Caco-2 (cell line): ENCODE data around the gene ACER3. TPM values are rescaled to one million over a fixed set of nuclear protein-coding genes. Genes with fewer than 3 reads are reported as not detected.
A peak's percentile ranks its signal among the peaks of the same experiment; 100 is the strongest.

Experiments
- BruUV-seq: library from RNA; stranded (reverse); fragments of 400-500 nt; replicated peaks from 2 replicates; lab custom pipeline; 2021; lab: Mats Ljungman, UMichigan
- CTCF ChIA-PET: fragments of 300-600 bp; sonication (Branson Sonifier 250); formaldehyde crosslinking; loops from one replicate; lab custom pipeline; 2022; ENCODE audit warnings: antibody characterized with exemption; lab: Charles Lee
- POLR2A ChIA-PET: fragments of 300-600 bp; sonication (Branson Sonifier 250); formaldehyde crosslinking; loops from one replicate; lab custom pipeline; 2022; ENCODE audit warnings: antibody characterized with exemption; lab: Charles Lee
- DNase-seq, 2 experiments: peaks; one replicate each; pipeline versions ENCODE4 v3.0.0 to v3.0.0-alpha.2; 2020 to 2022
- H3K27me3 ChIP-seq: replicated peaks from 2 replicates; pipeline ENCODE4 v1.6.0; 2011; ENCODE audit warnings: low read length; ENCODE audit not compliant: control insufficient read depth, insufficient read depth
- H3K36me3 ChIP-seq: 2 replicates; pipeline ENCODE4 v1.5.1; 2011; ENCODE audit warnings: low read length; ENCODE audit not compliant: control insufficient read depth, insufficient read depth
- H3K4me1 ChIP-seq: fragments of 250-450 bp; sonication (Bioruptor Pico); 2 replicates; pipeline ENCODE4 v1.5.1; 2020; ENCODE audit warnings: mild to moderate bottlenecking
- H3K4me3 ChIP-seq: 2 replicates; pipeline ENCODE4 v1.5.1; 2011; ENCODE audit warnings: low read depth, mild to moderate bottlenecking, control low read depth, low read length
- H3K9me3 ChIP-seq: fragments of 250-450 bp; sonication (Bioruptor Pico); 2 replicates; pipeline ENCODE4 v1.5.1; 2020; ENCODE audit warnings: mild to moderate bottlenecking, moderate library complexity
- H3K27ac Mint-ChIP-seq: one replicate; pipeline ENCODE4 v1.8.0; 2022; ENCODE audit warnings: mixed read lengths; ENCODE audit not compliant: unreplicated experiment
- H3K27me3 Mint-ChIP-seq: one replicate; pipeline ENCODE4 v1.8.0; 2022; ENCODE audit warnings: mixed read lengths; ENCODE audit not compliant: insufficient read depth, unreplicated experiment
- H3K36me3 Mint-ChIP-seq: one replicate; pipeline ENCODE4 v1.8.0; 2022; ENCODE audit warnings: mild to moderate bottlenecking, mixed read lengths; ENCODE audit not compliant: insufficient read depth, unreplicated experiment
- H3K4me1 Mint-ChIP-seq: one replicate; pipeline ENCODE4 v1.8.0; 2022; ENCODE audit warnings: low read depth, mixed read lengths; ENCODE audit not compliant: unreplicated experiment
- H3K4me3 Mint-ChIP-seq: one replicate; pipeline ENCODE4 v1.8.0; 2022; ENCODE audit warnings: mild to moderate bottlenecking, moderate library complexity, mixed read lengths; ENCODE audit not compliant: unreplicated experiment
- H3K9me3 Mint-ChIP-seq: one replicate; pipeline ENCODE4 v1.8.0; 2022; ENCODE audit warnings: mixed read lengths; ENCODE audit not compliant: unreplicated experiment
- intact Hi-C: fragments of 100-400 bp; cut with micrococcal nuclease; formaldehyde crosslinking; loops from one replicate; pipeline ENCODE4 v1.10.0; 2022; ENCODE audit not compliant: unreplicated experiment
- total RNA-seq: library from RNA; stranded (reverse); gene quantifications from 2 replicates; pipeline ENCODE4 v1.2.3, GENCODE V29; 2022
- TF ChIP-seq, protein P1 (sequence below), 2 experiments: fragments of 200-600 bp in 1 of 2; IDR thresholded peaks; 1 replicate in 1 of 2; 2 replicates in 1 of 2; pipeline versions ENCODE4 v1.5.1 to v1.8.0; 2011 to 2022; ENCODE audit warnings: antibody characterized with exemption in 1 of 2, control low read depth in 1 of 2, inconsistent platforms in 1 of 2, low read depth in 1 of 2, low read length in 1 of 2, mild to moderate bottlenecking in 1 of 2, moderate library complexity in 1 of 2; ENCODE audit not compliant: insufficient read depth in 1 of 2, severe bottlenecking in 1 of 2, unreplicated experiment in 1 of 2

The ACER3 gene
- total RNA-seq, 1 experiment from 2014 or later: 37.5 TPM

DNA sequence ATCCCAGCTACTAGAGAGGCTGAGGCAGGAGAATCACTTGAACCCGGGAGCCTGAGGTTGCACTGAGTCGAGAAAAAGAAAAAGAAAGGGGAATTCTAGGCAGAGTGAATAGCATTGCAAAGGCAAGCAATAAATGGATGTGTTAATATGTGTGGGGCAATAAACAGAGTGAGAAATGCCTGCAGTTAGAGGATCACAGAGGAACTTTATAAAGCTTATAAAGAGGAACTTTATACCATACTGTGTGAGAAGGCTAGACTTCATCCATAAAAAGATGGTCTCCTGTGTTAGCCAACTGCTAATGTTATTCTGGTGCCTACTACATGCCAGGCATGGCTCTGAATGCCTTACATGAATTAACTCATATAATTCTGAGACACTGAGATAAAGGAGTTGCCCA, 174.3 kb downstream of the ACER3 start:
- no peaks in the 10 kb centered on the region for H3K9me3 ChIP-seq
- H3K36me3 ChIP-seq: no peaks in the 10 kb centered on the region
- H3K27ac Mint-ChIP-seq: no peak overlapping the region
- TF ChIP-seq, protein P1, sequence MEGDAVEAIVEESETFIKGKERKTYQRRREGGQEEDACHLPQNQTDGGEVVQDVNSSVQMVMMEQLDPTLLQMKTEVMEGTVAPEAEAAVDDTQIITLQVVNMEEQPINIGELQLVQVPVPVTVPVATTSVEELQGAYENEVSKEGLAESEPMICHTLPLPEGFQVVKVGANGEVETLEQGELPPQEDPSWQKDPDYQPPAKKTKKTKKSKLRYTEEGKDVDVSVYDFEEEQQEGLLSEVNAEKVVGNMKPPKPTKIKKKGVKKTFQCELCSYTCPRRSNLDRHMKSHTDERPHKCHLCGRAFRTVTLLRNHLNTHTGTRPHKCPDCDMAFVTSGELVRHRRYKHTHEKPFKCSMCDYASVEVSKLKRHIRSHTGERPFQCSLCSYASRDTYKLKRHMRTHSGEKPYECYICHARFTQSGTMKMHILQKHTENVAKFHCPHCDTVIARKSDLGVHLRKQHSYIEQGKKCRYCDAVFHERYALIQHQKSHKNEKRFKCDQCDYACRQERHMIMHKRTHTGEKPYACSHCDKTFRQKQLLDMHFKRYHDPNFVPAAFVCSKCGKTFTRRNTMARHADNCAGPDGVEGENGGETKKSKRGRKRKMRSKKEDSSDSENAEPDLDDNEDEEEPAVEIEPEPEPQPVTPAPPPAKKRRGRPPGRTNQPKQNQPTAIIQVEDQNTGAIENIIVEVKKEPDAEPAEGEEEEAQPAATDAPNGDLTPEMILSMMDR (IDR thresholded peaks at IDR 0.05; ENCODE audit: insufficient read depth in 1 of 2, low read depth in 1 of 2, low read length in 1 of 2, severe bottlenecking in 1 of 2, unreplicated experiment in 1 of 2): no peak
- H3K36me3 Mint-ChIP-seq: peaks cover 10% of the 10 kb centered on the region
- intact Hi-C loops: no loop called here
- CTCF ChIA-PET: interaction anchor here (1.3 to 4.8 kb wide), 4 partner anchors 10 to 301 kb away, joined by 4 to 47 read pairs (median 32); no protein-coding TSS in a partner anchor
- DNase-seq: no peak
- no peak overlapping the region for H3K4me3 ChIP-seq
- POLR2A ChIA-PET: no interaction called here
- BruUV-seq: no TSS peak
- H3K4me1 Mint-ChIP-seq: peaks cover 39% of the 10 kb centered on the region
- no peaks in the 10 kb centered on the region for H3K27me3 ChIP-seq
- H3K9me3 Mint-ChIP-seq: peaks cover 11% of the 10 kb centered on the region
- no peak overlapping the region for H3K4me3 Mint-ChIP-seq
- peaks cover 30% of the 10 kb centered on the region for H3K4me1 ChIP-seq
- no peaks in the 10 kb centered on the region for H3K27me3 Mint-ChIP-seq

DNA sequence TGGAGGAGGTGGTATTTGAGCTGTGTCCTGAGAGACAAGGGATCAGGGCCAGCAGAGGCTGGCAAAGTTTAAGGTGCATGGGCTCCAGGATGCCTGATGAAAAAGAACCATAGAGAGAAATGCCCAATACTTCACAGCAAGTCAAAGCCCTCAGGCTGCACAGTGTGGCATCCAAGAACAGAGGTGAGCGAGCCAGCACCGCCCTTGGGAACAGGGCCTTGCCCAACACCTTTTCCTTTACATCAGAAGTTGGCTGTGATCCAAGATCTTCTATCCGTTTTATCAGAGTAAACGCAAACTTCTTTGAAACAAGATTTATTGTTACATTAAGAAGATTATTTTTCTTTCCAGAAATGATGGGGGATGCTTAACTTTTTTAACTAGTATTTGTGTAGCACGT, 174.9 kb downstream of the ACER3 start:
- Histone ChIP-seq H3K36me3 (no peaks in the 10 kb centered on the region), H3K9me3 (no peaks in the 10 kb centered on the region), H3K4me3 (no peak overlapping the region), H3K27me3 (no peaks in the 10 kb centered on the region), H3K4me1 (peaks cover 28% of the 10 kb centered on the region)
- peak in 1 of 2 experiments; percentile 46 for DNase-seq
- peaks cover 33% of the 10 kb centered on the region for H3K4me1 Mint-ChIP-seq
- ChIA-PET CTCF (interaction anchor here (1.3 to 4.8 kb wide), 6 partner anchors 10 to 301 kb away, joined by 4 to 47 read pairs (median 22); no protein-coding TSS in a partner anchor), POLR2A (interaction anchor here (1.0 to 1.9 kb wide), 2 partner anchors 73 to 254 kb away, joined by 3 to 4 read pairs; no protein-coding TSS in a partner anchor)
- peaks cover 13% of the 10 kb centered on the region for H3K36me3 Mint-ChIP-seq
- no TSS peak for BruUV-seq
- peaks cover 11% of the 10 kb centered on the region for H3K9me3 Mint-ChIP-seq
- TF ChIP-seq, protein P1 (IDR thresholded peaks at IDR 0.05; ENCODE audit: insufficient read depth in 1 of 2, low read depth in 1 of 2, low read length in 1 of 2, severe bottlenecking in 1 of 2, unreplicated experiment in 1 of 2): no peak
- H3K27ac Mint-ChIP-seq: no peak overlapping the region
- no peaks in the 10 kb centered on the region for H3K27me3 Mint-ChIP-seq
- intact Hi-C loops: no loop called here
- peak overlapping the region; percentile 31 for H3K4me3 Mint-ChIP-seq

GRCh38 chr11:77036398-77036797, 175.7 kb downstream of the ACER3 start:
- TF ChIP-seq, protein P1 (IDR thresholded peaks at IDR 0.05; ENCODE audit: insufficient read depth in 1 of 2, low read depth in 1 of 2, low read length in 1 of 2, severe bottlenecking in 1 of 2, unreplicated experiment in 1 of 2): no peak
- Histone ChIP-seq H3K9me3 (no peaks in the 10 kb centered on the region), H3K36me3 (no peaks in the 10 kb centered on the region), H3K27me3 (no peaks in the 10 kb centered on the region), H3K4me1 (peaks cover 28% of the 10 kb centered on the region), H3K4me3 (no peak overlapping the region)
- H3K4me1 Mint-ChIP-seq: peaks cover 32% of the 10 kb centered on the region
- POLR2A ChIA-PET: interaction anchor here (0.6 to 1.9 kb wide), 3 partner anchors 11 to 255 kb away, joined by 3 to 4 read pairs (median 4); no protein-coding TSS in a partner anchor
- CTCF ChIA-PET: interaction anchor here (0.5 to 4.8 kb wide), 11 partner anchors 9 to 412 kb away, joined by 3 to 47 read pairs (median 5); partner anchors contain the start of gene CAPN5
- peaks cover 11% of the 10 kb centered on the region for H3K9me3 Mint-ChIP-seq
- BruUV-seq: no TSS peak
- intact Hi-C loops: loop anchor here (1.0 to 2.0 kb wide), 4 partner anchors 10 to 116 kb away; no protein-coding TSS in a partner anchor
- no peaks in the 10 kb centered on the region for H3K27me3 Mint-ChIP-seq
- H3K36me3 Mint-ChIP-seq: peaks cover 14% of the 10 kb centered on the region
- H3K27ac Mint-ChIP-seq: peak overlapping the region; percentile 31
- H3K4me3 Mint-ChIP-seq: peak overlapping the region; percentile 15
- peak in 1 of 2 experiments; percentile 78 for DNase-seq
